BLaER1 treated with 17β-estradiol and CSF1 and Interleukin-3, amounts not matched to agents 10 nM and 100 nM (cell line): ENCODE results near the gene HAGH.
A peak's percentile ranks its signal among the peaks of the same experiment; 100 is the strongest.

ENCODE experiments used
- H3K27ac ChIP-seq, 11 experiments: shearing (Covaris generic); formaldehyde crosslinking; 2 replicates each; pipeline ENCODE4 v1.8.1; 2022
- H3K27me3 ChIP-seq, 11 experiments: shearing (Covaris generic); formaldehyde crosslinking; 2 replicates each; pipeline ENCODE4 v1.8.1; 2022
- H3K36me3 ChIP-seq, 11 experiments: shearing (Covaris generic); formaldehyde crosslinking; 2 replicates each; pipeline ENCODE4 v1.8.1; 2022
- H3K4me1 ChIP-seq, 10 experiments: shearing (Covaris generic); formaldehyde crosslinking; 2 replicates each; pipeline ENCODE4 v1.8.1; 2022
- H3K4me2 ChIP-seq, 11 experiments: shearing (Covaris generic); formaldehyde crosslinking; 2 replicates each; pipeline ENCODE4 v1.8.1; 2022
- H3K4me3 ChIP-seq, 10 experiments: shearing (Covaris generic); formaldehyde crosslinking; 2 replicates each; pipeline ENCODE4 v1.8.1; 2022
- H3K9ac ChIP-seq, 11 experiments: shearing (Covaris generic); formaldehyde crosslinking; 2 replicates each; pipeline ENCODE4 v1.8.1; 2022
- H3K9me3 ChIP-seq, 11 experiments: shearing (Covaris generic); formaldehyde crosslinking; replicated peaks in 1 of 11; 2 replicates each; pipeline ENCODE4 v1.8.1; 2022
- H4K20me1 ChIP-seq, 11 experiments: shearing (Covaris generic); formaldehyde crosslinking; 2 replicates each; pipeline ENCODE4 v1.8.1; 2022
- Cebpa-rat ChIP-seq, 11 experiments: shearing (Covaris generic); IDR thresholded peaks; 2 replicates each; pipeline ENCODE4 v1.8.1; 2022

The HAGH gene

DNA sequence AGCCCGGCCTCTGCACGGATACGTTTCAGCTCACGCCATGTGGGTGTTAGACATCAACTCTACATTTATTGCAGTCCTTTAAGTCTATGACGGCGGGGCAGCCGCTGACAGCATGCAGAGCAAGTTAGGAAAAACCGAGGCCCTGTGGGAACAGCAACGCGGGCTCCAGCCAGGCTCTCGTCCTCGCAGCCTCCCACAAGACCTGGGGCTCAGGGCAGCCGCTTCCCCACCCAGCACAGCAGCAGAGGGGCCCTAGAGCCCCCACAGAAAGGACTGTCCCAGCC lies 50.0 kb downstream of the HAGH start:
- no peak for TF ChIP-seq Cebpa-rat (IDR thresholded peaks at IDR 0.05)
- H3K36me3 ChIP-seq = peaks cover 48 to 68% (median 60%) of the 10 kb centered on the region in 11 experiments
- H3K9ac ChIP-seq = peak overlapping the region in 7 of 11 experiments; percentile 13 to 54 (median 32); a peak in 6 of 22 replicates

GRCh38 chr16:1775846-1776671 lies 50.6 kb downstream of the HAGH start:
- Histone ChIP-seq H3K27ac (no peak overlapping the region), H3K4me1 (peaks cover 21 to 41% (median 33%) of the 10 kb centered on the region in 10 experiments), H3K36me3 (peaks cover 48 to 67% (median 59%) of the 10 kb centered on the region in 11 experiments), H3K4me2 (peak overlapping the region in 5 of 11 experiments; percentile 1 to 100 (median 26); a peak in 3 of 22 replicates), H3K9me3 (no peaks in the 10 kb centered on the region), H3K4me3 (no peak overlapping the region), H3K27me3 (no peaks in the 10 kb centered on the region), H3K9ac (peak overlapping the region in 6 of 11 experiments; percentile 18 to 98 (median 74); a peak in 7 of 22 replicates), H4K20me1 (peaks cover 67 to 86% (median 73%) of the 10 kb centered on the region in 11 experiments)
- TF ChIP-seq Cebpa-rat (IDR thresholded peaks at IDR 0.05) = no peak

More for the DNA sequence above, 50.0 kb downstream of the HAGH start:
- peaks cover 73 to 92% (median 79%) of the 10 kb centered on the region in 11 experiments for H4K20me1 ChIP-seq
- no peak overlapping the region for H3K27ac ChIP-seq
- no peaks in the 10 kb centered on the region for H3K9me3 ChIP-seq
- H3K4me3 ChIP-seq = no peak overlapping the region
- peaks cover 26 to 46% (median 39%) of the 10 kb centered on the region in 10 experiments for H3K4me1 ChIP-seq
- peak overlapping the region in 2 of 11 experiments; percentile 7 to 26; a peak in 2 of 22 replicates for H3K4me2 ChIP-seq
- no peaks in the 10 kb centered on the region for H3K27me3 ChIP-seq

DNA sequence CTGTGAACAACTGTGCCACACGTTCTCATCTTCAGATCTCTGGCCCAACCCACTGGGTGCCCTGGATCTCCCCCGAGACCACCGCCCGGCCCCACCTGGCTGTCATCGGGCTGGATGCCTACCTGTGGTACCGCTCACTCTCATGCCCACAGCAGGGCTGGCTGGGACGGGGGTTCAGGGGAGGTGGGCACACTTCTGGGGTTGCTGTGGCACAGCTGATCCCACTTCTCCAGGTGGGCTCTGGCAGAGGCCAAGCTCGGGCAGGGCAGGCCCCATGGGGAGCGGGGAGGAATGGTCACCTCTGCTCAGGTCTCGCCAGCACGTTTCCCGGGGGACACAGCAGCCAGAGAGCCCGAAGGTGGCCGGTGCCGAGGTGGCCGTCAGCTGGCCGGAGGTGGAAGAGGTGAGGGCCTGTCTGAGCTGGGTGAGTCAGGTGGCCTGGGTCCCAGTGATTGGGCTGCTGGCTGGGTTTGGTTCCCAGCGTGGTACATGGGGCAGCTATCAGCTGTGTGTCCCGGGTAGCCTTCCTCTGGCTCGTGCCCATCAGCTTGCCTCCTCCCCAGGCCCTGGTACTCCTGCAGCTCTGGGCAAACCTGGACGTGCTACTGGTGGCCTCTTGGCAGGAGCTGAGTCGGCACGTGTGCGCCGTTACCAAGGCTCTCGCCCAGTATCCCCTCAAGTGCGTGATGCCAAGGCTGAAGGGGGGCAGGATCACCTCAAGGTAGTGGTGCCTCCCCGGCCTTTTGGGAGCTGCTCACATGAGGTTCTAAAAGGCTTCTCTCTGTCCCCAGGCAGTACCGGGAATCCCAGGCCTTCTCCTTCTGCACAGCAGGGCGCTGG lies 51.4 kb downstream of the HAGH start:
- Histone ChIP-seq H3K9me3 (no peaks in the 10 kb centered on the region), H3K9ac (peak overlapping the region; percentile 92 to 98 (median 96); a peak in 21 of 22 replicates), H3K27ac (peak overlapping the region in 2 of 11 experiments; percentile 94; a peak in 4 of 22 replicates), H3K27me3 (no peaks in the 10 kb centered on the region), H4K20me1 (peaks cover 63 to 88% (median 72%) of the 10 kb centered on the region in 11 experiments), H3K4me3 (peak overlapping the region in 6 of 10 experiments; percentile 82 to 97 (median 92); a peak in 7 of 20 replicates), H3K4me2 (peak overlapping the region; percentile 96 to 100 (median 99)), H3K36me3 (peaks cover 41 to 63% (median 51%) of the 10 kb centered on the region in 11 experiments), H3K4me1 (peaks cover 25 to 44% (median 34%) of the 10 kb centered on the region in 10 experiments)
- no peak for TF ChIP-seq Cebpa-rat (IDR thresholded peaks at IDR 0.05)

DNA sequence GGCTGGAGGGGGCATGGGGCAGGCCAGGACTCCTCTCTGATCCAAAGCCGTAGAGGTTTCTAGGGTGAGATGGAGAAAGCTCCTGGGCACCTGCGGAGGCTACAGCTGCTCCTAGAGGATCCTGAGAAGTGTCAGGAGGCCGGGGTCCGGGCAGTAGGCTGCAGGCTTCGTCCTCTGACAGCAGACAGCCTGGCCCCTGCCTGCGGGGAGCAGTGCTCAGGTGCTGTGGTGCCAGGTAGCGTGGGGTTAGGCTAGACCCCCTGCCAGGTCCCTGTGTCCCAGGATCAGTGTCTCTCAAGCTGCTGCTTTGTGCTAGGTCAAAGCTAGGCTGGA lies 52.2 kb downstream of the HAGH start:
- H3K36me3 ChIP-seq = peaks cover 34 to 63% (median 51%) of the 10 kb centered on the region in 11 experiments
- H3K4me1 ChIP-seq = peaks cover 28 to 48% (median 35%) of the 10 kb centered on the region in 10 experiments
- peaks cover 58 to 88% (median 72%) of the 10 kb centered on the region in 11 experiments for H4K20me1 ChIP-seq
- H3K27me3 ChIP-seq = no peaks in the 10 kb centered on the region
- H3K4me3 ChIP-seq = peak overlapping the region; percentile 82 to 97 (median 94)
- TF ChIP-seq Cebpa-rat (IDR thresholded peaks at IDR 0.05) = no peak
- H3K4me2 ChIP-seq = peak overlapping the region; percentile 96 to 100 (median 99)
- H3K27ac ChIP-seq = peak overlapping the region in 10 of 11 experiments; percentile 12 to 96 (median 94); a peak in 18 of 22 replicates
- H3K9me3 ChIP-seq = no peaks in the 10 kb centered on the region
- peak overlapping the region; percentile 92 to 98 (median 96) for H3K9ac ChIP-seq

DNA sequence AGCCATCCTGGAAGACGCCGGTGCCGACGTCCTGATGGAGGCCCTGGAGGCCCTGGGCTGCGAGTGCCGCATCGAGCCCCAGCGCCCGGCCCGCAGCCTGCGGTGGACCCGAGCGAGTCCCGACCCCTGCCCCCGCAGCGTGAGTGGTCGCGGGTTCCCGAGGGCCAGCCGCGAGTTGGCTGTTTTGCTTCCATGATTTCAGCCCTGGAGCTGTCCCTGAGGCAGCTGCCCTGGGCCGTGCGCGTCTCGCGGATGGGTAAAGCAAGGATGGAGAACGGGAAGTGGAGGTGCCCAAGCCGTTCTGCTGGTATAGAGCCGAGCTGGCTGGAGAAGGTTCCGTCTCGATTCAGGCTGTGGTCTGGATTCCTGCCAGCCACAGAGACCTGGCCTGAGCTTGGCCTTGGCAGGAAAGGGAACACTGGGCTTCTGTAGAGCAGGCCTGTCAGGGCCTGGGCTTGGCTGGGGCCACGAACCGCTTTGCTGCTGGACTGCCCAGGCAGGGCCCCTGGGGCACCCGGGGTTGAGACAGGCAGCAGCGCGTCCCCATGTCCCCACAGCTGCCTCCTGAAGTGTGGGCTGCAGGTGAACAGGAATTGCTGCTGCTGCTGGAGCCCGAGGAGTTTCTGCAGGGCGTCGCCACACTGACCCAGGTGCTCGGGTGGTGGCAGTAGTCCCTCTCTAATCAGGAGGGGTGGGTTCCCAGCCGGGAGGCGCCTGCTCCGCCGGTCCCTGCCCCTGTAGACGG lies 52.8 kb downstream of the HAGH start:
- peaks cover 28 to 48% (median 34%) of the 10 kb centered on the region in 10 experiments for H3K4me1 ChIP-seq
- H3K4me3 ChIP-seq = peak overlapping the region; percentile 82 to 97 (median 94)
- no peaks in the 10 kb centered on the region for H3K9me3 ChIP-seq
- no peak for TF ChIP-seq Cebpa-rat (IDR thresholded peaks at IDR 0.05)
- peak overlapping the region; percentile 46 to 96 (median 94) for H3K27ac ChIP-seq
- peak overlapping the region; percentile 92 to 98 (median 96) for H3K9ac ChIP-seq
- H3K27me3 ChIP-seq = no peaks in the 10 kb centered on the region
- H3K4me2 ChIP-seq = peak overlapping the region; percentile 96 to 100 (median 99)
- H4K20me1 ChIP-seq = peaks cover 58 to 88% (median 69%) of the 10 kb centered on the region in 11 experiments
- H3K36me3 ChIP-seq = peaks cover 34 to 63% (median 52%) of the 10 kb centered on the region in 11 experiments

DNA sequence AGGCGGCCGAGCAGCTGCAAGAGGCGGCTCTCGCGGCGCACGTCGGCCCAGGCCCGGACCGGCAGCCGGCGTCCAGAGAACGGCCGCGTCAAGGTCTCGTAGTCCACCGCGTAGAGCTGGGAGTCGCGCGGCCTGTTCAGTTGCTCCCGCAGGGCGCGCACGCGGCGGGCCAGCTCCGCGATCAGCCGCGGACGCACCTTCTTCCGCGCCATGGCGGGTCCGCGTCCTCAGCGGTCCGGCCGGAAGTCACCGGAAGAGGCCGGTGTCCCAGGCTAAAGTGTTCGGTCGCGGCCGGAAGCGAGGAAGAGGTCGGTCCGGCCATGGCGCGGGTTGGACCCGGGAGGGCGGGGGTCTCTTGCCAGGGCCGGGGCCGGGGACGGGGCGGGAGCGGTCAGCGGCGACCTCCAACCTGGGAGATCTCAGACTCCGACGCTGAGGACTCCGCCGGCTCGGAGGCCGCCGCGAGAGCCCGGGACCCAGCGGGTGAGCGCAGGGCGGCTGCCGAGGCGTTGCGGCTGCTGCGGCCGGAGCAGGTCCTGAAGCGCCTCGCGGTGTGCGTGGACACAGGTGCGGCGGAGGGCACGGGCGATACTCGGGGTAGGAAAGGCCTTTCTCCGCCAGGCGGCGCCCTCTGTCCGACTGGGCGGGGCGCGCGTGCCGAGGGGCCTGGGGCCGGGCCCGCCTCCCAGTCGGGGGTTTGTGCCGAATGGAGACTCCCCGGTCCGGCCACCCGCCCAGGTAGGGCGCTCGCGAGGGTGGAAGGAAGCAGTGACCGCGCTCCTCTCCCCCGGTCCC lies 53.5 kb downstream of the HAGH start, which contains the start of gene MRPS34:
Gene MRPS34 (minus strand): TSS at position 227 of the 795 bp plus-strand sequence. CDS start 15 bp downstream, at position 212.
- no peak for TF ChIP-seq Cebpa-rat (IDR thresholded peaks at IDR 0.05)
- Histone ChIP-seq H3K9me3 (no peaks in the 10 kb centered on the region), H3K27me3 (no peaks in the 10 kb centered on the region), H3K36me3 (peaks cover 40 to 63% (median 57%) of the 10 kb centered on the region in 11 experiments), H4K20me1 (peaks cover 51 to 88% (median 69%) of the 10 kb centered on the region in 11 experiments; a peak in 21 of 22 replicates), H3K27ac (peak within 1 kb of the TSS; percentile 90 to 96 (median 94)), H3K4me3 (peak within 1 kb of the TSS; percentile 82 to 97 (median 94)), H3K4me1 (peaks cover 28 to 48% (median 34%) of the 10 kb centered on the region in 10 experiments), H3K4me2 (peak within 1 kb of the TSS; percentile 96 to 100 (median 99)), H3K9ac (peak within 1 kb of the TSS; percentile 92 to 98 (median 96))

DNA sequence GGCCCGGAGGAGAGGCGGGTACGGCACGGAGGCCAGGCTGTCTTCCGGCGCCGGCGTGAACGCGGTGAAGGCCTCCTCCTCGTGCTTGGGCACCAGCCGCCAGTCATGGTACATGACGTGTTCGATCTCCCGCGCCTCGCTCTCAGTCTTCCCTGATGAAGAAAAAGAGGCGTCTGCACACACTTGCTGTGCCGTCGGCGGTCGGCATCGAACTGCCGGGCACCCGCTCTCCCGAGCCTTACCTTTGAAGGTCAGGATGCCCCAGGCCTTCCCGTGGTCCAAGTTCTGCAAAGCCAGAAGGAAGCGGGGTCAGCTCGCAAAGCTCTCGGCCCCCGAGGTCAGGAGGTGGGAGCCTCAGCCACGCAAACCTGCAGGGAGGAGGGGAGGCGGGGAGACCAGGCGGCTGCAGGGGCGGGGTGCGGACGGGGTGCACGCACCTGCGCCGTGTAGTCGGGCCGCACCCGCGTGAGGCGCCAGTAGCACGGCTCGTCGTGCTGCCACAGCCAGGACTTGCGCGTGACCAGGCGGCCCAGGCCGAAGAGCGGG lies 54.2 kb downstream of the HAGH start, which contains the start of gene EME2:
Gene EME2 (plus strand): TSS at position 449 of the 546 bp plus-strand sequence. CDS start 418 bp downstream, outside the sequence.
- TF ChIP-seq Cebpa-rat (IDR thresholded peaks at IDR 0.05) = no peak

More for the DNA sequence above, 54.2 kb downstream of the HAGH start, which contains the start of gene EME2:
- Histone ChIP-seq H3K27me3 (no peaks in the 10 kb centered on the region), H3K4me1 (peaks cover 28 to 47% (median 34%) of the 10 kb centered on the region in 10 experiments), H3K9me3 (no peaks in the 10 kb centered on the region), H3K9ac (peak within 1 kb of the TSS; percentile 92 to 98 (median 96)), H4K20me1 (peaks cover 44 to 88% (median 63%) of the 10 kb centered on the region in 11 experiments; a peak in 21 of 22 replicates), H3K27ac (peak within 1 kb of the TSS; percentile 90 to 96 (median 94)), H3K4me3 (peak within 1 kb of the TSS; percentile 82 to 97 (median 94)), H3K4me2 (peak within 1 kb of the TSS; percentile 96 to 100 (median 99)), H3K36me3 (peaks cover 40 to 63% (median 58%) of the 10 kb centered on the region in 11 experiments)
